Activated CD4-positive, alpha-beta T cell treated with anti-CD3 and anti-CD28 coated beads, Interleukin-10, Interleukin-2, amounts not matched to agents 100 ng/mL and 50 ng/mL, durations not matched to agents 16 hours and 8 hours (primary cell): Measurements from ENCODE around the gene ADAMTS14.
"Not testable (repeated sequence)": the region's sequence is repeated elsewhere in the genome, so short reads cannot be mapped to it uniquely, and the experiment has no call there.

Experiments
- DNase-seq: peaks from one replicate; pipeline ENCODE4 v3.0.0-alpha.2; 2020

ADAMTS14 gene

DNA sequence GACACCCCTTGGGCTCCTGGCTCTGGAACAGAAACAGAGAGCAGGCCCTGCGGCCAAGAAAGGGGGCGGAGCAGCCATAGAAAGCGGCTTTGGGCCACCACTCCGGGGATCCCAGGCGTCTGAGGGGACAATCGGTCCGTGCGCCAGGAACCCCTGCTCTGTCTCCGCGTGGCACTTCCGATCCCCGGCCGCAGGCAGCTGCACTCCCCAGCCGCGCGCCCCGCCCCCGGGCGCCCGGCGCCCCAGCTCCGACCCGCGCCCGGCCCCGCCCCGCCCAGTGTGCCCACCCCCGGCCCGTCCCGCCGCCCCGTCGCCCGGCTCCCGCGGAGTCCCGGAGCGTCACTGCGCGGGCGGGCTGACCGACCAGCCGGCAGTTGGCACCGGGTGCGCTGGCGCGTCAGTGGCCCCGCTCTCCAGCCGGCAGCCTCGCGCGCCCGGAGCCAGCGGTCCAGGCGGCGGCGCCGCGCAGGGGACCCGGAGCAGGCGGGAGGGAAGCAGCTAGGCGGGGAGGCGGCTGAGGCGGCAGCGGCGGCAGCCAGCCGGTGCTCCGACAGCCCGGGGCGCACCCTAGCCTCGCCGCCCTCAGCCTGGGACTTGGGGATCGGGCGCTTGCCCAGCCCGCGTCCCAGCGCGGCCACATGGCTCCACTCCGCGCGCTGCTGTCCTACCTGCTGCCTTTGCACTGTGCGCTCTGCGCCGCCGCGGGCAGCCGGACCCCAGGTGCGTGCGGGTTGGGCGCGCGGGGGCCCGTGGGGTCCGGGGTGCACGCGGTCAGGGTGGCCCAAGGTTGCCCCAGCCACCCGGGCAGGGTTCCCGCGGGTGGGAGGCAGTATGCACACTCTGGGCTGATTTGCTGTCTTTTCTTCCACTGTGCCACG lies at the start of gene ADAMTS14:
Gene ADAMTS14, plus strand, starts transcription at position 342 of the 878 bp plus-strand sequence. Its CDS starts 297 bp downstream, at position 639.
- DNase-seq, result peak; percentile 15

- no peak for DNase-seq
Measured at GRCh38 chr10:70622541-70622940, 49.8 kb upstream of the ADAMTS14 start.

DNA sequence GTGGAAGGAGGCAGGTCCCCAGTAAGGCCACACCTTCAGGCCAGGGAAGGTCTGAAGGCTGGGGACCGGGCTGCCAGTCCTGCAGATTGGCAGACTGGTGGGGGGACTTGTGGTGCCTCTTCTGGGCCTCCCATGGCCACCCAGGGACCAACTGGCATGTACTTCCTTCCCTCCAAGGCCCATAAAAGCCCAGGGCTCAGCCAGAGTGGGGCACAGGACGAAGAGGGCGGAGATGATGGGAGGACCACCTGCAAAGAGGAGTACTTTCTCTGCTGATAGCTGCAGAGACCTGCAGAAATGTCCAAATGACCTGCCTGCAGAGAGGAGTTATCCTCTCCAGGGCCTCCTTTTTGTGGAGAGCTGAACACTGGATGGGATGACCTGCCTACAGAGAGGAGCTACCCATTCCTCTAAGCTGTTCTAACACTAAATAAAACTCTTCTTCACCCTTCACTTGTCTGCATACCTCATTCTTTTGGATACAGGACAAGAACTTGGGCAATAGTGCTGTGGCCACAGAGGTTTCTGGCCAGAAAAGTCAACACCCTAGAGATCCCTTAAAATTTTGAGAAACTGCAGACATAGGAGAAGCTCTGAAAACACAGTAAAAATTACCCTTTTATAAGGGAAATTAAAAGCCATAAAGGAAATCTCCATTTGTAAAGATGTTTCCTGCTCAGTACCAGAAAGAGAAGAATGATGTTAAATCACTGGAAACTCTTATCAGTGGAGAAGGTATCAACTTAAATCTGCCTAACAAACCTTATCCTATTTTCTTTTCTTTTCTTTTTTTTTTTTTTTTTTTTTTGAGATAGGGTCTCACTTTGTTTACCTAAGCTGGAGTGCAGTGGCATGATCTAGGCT lies 49.1 kb upstream of the ADAMTS14 start:
- DNase-seq, result no peak

DNA sequence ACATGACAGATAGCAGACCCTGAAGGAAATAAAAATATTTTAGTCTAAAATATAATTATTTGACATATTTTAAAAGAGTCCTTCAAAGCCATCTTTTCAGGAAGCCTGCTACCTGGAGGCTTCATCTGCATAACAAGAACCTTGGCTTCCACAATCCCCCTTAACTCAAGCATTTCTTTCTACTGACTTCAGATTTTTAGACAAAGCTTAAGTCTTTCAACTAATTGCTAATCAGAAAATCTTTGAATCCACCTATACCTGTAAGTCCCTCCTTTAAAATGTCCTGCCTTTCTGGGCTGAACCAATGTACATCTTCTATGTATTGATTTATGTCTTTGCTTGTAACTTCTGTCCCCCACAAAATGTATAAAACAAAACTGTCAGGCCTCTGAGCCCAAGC lies 46.2 kb upstream of the ADAMTS14 start:
- DNase-seq, result no peak

GRCh38 chr10:70629338-70629737 lies 43.0 kb upstream of the ADAMTS14 start:
- DNase-seq, result no peak

DNA sequence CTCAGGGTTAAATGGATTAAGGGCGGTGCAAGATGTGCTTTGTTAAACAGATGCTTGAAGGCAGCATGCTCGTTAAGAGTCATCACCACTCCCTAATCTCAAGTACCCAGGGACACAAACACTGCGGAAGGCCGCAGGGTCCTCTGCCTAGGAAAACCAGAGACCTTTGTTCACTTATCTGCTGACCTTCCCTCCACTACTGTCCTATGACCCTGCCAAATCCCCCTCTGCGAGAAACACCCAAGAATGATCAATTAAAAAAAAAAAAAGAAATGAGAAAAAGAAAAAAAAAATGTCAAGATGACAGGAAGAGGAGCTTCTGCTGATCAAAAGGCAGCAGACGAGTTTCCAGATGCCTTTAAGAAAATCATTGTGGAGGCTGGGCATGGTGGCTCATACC lies 40.6 kb upstream of the ADAMTS14 start:
- not testable (repeated sequence) for DNase-seq

- DNase-seq, result no peak
Measured at GRCh38 chr10:70634011-70634410, 38.3 kb upstream of the ADAMTS14 start.

DNA sequence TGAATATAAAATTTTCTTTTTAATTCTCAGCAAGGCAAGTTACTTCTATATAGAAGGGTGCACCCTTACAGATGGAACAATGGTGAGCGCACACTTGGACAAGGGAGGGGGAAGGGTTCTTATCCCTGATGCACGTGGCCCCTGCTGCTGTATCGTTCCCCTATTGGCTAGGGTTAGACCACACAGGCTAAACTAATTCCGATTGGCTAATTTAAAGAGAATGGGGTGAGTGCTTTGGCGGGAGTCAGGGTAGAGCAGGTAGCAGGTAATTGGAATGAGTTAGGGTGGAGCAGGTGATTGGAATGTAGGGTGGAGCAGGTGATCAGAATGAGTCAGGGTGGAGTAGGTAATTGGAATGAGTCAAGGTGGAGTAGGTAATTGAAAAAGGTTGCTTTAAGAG lies 37.8 kb upstream of the ADAMTS14 start:
- DNase-seq, result not testable (repeated sequence)

- DNase-seq, result not testable (repeated sequence)
Measured at GRCh38 chr10:70639640-70640383, 32.5 kb upstream of the ADAMTS14 start.

GRCh38 chr10:70643272-70643671 lies 29.0 kb upstream of the ADAMTS14 start:
- DNase-seq, result not testable (repeated sequence)

GRCh38 chr10:70644959-70645358 lies 27.3 kb upstream of the ADAMTS14 start:
- not testable (repeated sequence) for DNase-seq

GRCh38 chr10:70647086-70647485 lies 25.2 kb upstream of the ADAMTS14 start:
- DNase-seq, result no peak

GRCh38 chr10:70648427-70648826 lies 23.9 kb upstream of the ADAMTS14 start:
- no peak for DNase-seq

- DNase-seq, result peak; percentile 45
Measured at GRCh38 chr10:70649526-70649925, 22.8 kb upstream of the ADAMTS14 start.

DNA sequence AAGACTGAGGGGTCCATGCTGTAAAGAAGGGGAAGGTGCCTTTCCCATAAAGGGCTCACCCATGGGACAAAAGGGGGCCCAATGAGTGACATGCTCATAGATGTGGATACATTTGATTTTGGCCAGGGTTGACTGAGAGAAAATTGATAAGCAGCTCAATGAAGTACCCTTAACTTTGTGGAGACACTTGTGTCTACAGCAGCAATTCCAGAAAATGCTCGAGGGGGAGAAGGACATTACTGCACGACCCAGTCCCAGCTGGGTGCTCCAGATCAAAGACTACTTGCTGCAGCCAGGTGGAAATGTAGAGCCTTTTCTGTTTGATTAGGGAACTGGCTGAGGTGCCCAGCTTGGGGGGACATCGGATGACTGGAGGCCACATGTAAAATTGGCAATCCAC lies 22.2 kb upstream of the ADAMTS14 start:
- DNase-seq, result no peak

DNA sequence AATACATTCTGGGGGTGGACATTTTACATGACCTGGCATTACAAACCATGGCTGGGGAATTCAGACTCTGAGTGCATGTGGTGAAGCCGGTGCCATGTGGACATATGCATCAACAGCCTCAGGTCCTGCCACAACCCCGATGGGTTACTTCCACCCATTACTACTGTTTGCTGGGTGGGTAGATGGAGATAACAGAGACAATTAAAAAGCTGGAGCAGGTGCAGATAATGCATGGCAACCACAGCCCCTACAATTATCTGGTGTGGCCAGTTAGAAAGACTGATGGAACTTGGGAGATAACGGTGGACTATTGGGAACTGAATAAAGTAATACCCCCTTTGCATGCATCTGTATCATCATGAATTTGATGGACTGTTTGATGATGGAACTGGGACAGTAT lies 21.6 kb upstream of the ADAMTS14 start:
- no peak for DNase-seq

GRCh38 chr10:70651661-70652060 lies 20.6 kb upstream of the ADAMTS14 start:
- no peak for DNase-seq

GRCh38 chr10:70652761-70653657 lies 19.3 kb upstream of the ADAMTS14 start:
- no peak for DNase-seq

- no peak for DNase-seq
Measured at GRCh38 chr10:70655316-70655715, 17.0 kb upstream of the ADAMTS14 start.

DNA sequence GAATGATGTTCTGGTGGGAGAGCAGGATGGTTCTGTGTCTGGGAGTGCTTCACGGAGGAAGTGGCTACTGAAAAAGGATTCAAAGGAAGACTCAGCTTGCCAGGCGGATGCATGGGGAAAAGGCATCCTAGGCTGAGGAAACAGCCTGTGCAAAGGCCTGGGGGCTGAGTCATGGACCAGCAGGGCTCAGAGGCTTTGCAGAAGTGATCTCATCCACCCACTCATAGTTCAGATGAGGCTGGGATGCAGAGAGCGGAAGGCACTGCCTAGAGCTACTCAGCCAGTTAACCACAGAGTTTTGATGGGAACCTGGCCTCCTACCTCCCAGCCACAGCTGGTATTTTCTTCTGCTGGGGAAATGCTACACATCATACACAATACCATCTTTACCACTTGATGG lies 15.8 kb upstream of the ADAMTS14 start:
- peak; percentile 88 for DNase-seq

GRCh38 chr10:70657041-70657440 lies 15.3 kb upstream of the ADAMTS14 start:
- peak; percentile 11 for DNase-seq

DNA sequence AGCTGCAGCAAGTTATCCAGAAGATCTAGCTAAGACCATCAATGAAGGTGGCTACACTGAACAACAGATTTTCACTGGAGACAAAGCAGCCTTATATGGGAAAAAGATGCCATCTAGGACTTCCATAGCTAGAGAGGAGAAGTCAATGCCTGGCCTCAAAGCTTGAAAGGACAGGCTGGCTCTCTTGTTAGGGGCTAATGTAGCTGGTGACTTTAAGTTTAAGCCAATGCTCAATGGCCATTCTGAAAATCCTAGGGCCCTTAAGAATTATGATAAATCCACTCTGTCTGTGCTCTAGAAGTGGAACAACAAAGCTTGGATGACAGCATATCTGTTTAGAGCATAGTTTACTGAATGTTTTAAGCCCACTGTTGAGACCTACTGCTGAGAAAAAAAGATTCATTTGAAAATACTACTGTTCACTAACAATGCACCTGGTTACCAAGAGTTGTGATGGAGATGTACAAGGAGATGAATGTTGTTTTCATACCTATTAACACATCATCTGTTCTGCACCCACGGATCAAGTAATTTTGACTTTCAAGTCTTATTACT lies 13.6 kb upstream of the ADAMTS14 start:
- DNase-seq, result no peak
